GM19043 (cell line): Measurements from ENCODE around the gene AP1M2.

Experiments used
- ATAC-seq: cut with Tn5 transposase; IDR thresholded peaks from one replicate; pipeline ENCODE4 v1.9.1; 2021; ENCODE audit warnings: low read depth; ENCODE audit not compliant: unreplicated experiment

Gene AP1M2

DNA sequence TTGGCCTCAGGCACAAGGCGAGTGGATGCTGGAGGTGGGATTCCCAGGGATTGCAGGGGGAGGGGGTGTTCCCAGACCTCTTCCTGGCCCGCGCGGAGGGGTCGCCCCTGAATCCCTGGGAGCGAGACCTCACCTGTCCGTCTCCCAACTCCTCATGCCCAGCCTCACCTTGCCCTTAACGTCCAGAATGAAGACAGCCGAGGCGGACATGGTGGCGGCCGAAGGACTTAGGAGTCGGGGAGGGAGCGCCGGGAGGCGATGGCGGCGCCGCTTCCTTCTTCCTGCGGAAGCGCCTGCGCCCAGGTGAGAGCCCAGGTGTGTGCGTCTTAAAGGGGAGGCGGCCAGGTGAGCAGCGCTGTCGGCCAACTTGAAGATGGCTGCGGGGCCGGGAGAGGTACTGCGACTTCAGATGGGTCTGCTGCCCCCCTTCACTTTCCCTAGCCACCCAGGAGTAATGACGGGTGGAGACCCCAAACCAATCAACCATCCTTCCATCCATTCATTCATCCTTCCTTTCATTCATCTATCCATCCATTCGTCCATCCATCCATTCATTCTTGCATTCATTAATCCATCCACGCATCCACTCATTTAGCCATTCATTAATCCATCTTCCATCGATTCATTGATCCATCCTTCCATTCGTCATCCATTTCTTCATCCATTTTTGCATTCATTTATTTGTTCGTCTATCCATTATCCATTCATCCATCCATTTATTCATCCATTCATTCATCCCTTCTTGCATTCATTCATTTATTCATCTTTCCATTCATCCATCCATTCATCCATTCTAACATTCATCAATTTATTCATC lies at the start of gene AP1M2:
Gene AP1M2, minus strand, starts transcription at position 291 of the 817 bp plus-strand sequence. Its CDS starts 81 bp downstream, at position 210.
- ATAC-seq = no peak

DNA sequence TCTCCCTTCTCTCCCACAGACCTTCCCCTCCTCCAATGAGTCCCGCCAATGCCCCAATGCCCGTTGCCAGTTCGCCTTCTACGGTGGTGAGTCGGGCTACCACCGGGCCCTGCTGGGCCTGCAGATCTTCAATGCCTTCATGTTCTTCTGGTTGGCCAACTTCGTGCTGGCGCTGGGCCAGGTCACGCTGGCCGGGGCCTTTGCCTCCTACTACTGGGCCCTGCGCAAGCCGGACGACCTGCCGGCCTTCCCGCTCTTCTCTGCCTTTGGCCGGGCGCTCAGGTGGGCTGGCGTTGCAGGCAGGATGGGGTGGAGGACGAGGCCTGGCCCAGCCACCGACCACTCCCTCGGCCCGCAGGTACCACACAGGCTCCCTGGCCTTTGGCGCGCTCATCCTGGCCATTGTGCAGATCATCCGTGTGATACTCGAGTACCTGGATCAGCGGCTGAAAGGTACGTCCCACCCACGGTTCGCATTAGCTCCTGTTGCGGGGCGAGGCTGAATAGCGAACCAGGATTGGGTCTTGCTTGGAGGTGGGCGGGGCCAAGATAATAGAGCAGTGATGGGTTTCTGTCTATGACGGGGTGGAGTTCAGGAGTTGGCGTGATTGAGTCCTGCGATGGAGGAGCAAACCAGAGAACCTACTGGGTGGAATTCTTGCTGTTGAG lies 49.3 kb upstream of the AP1M2 start:
- ATAC-seq = no peak

- no peak for ATAC-seq
Measured at GRCh38 chr19:10634963-10635362, 47.9 kb upstream of the AP1M2 start.

- ATAC-seq = no peak
Measured at GRCh38 chr19:10634430-10634829, 47.3 kb upstream of the AP1M2 start.

DNA sequence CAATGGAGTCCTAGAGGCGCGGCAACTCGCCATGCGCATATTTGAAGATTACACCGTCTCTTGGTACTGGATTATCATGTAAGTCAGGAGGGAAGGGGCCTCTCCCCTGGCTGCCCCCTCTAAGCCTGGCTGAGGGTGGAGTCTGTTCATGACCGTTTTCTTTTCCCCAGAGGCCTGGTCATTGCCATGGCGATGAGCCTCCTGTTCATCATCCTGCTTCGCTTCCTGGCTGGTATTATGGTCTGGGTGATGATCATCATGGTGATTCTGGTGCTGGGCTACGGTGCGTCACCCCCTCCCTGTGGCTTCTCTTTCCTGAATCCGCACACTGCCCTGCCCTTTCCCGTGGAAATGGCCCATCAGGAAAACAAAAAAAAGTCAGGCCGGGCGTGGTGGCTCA lies 44.8 kb upstream of the AP1M2 start:
- ATAC-seq = no peak

DNA sequence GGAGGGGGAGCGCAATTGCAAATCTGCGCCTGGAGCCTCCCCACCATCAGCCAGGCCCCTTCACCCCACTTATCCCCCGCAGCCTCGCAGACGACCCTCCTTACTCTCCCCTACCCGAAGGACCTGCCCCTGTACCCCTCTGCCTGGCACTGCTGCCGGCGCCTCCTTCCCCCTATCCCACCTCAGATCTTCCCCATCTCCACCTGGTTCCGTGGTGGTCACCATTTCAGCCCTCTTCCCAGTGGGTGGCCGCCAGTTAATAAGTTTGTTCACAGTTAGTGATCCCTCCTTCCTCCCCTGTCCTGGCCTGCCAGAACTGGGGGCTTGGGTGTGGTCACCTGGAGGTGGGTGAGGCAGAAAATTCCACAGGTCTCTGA lies 38.6 kb upstream of the AP1M2 start:
- ATAC-seq = no peak

- no peak for ATAC-seq
Measured at GRCh38 chr19:10625003-10625761, 38.1 kb upstream of the AP1M2 start, which contains the start of gene SLC44A2. TSS of gene SLC44A2 (plus strand) at chr19:10625553. CDS start at chr19:10625634, 81 bp downstream.

- ATAC-seq = no peak
Measured at GRCh38 chr19:10624585-10624984, 37.5 kb upstream of the AP1M2 start.

- no peak for ATAC-seq
Measured at GRCh38 chr19:10621966-10622365, 34.9 kb upstream of the AP1M2 start.

GRCh38 chr19:10620786-10621185 lies 33.7 kb upstream of the AP1M2 start:
- ATAC-seq = no peak

DNA sequence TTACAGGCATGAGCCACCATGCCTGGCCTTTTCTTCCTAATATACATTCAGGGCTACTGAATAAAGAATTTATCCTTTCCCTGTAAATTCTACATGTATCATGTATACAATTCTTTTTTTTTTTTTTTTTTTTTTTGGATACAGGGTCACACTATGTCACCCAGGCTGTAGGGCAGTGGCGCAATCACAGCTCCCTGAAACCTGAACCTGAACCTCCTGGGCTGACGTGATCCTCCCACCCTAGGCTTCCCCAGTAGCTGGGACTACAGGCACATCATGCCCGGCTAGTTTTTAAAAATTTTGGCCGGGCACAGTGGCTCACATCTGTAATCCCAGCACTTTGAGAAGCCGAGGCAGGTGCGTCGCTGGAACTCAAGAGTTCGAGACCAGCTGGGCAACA lies 31.7 kb upstream of the AP1M2 start:
- ATAC-seq = no peak

GRCh38 chr19:10617409-10618121 lies 30.5 kb upstream of the AP1M2 start:
- ATAC-seq = no peak

DNA sequence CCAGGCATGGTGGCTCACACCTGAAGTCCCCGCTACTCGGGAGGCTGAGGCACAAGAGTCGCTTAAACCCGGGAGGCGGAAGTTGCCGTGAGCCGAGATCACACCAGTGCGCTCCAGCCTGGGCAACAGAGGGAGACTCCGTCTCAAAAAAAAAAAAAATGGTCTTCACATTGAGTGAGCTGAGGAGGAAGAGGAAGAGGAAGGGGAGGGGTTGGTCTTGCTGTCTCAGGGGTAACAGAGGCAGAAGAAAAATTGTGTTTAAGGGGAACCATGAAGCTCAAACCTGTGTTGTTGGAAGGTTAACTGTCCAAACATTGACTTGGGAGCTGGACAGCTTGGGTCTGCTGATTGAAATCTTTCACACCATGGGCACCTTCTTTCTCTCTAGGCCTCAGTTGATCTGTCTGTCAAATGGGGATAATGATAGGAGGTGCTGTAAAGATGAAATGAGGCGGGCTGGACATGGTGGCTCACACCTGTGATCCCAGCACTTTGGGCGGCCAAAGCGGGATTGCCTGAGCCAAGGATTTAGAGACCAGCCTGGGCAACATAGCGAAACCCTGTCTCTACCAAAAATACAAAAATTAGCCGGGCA lies 28.4 kb upstream of the AP1M2 start:
- no peak for ATAC-seq

GRCh38 chr19:10612499-10613119 lies 25.5 kb upstream of the AP1M2 start:
- ATAC-seq = no peak

GRCh38 chr19:10611907-10612306 lies 24.8 kb upstream of the AP1M2 start:
- ATAC-seq = no peak

DNA sequence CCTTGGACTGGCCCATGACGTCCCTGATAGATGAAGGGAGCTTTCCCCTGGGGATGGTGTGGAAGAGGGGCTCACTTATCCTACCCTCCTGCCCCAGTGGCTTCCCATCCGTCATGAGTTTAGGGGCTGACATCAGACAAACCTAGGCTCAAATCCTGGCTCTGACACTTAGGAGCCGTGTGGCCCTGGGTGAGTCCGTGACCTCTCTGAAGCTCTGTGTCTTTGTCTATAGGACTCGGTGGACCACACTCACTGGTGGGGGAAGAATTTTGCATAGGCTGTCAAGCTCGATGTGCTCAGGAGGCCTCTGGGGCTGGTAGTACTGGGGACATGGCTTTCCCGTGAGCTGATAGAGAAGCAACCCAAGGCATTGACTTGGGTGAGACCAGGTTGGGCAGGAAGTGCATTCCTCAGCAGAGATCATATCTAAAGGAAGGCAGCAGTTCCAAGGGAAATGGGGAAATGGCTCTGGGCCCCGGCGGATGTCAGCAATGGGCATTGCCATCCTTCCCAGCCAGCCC lies 17.4 kb upstream of the AP1M2 start:
- ATAC-seq = no peak

GRCh38 chr19:10603873-10604459 lies 16.9 kb upstream of the AP1M2 start:
- no peak for ATAC-seq

GRCh38 chr19:10603084-10603872 lies 16.2 kb upstream of the AP1M2 start:
- ATAC-seq = no peak
